ENCODE measurements around the gene XPC.

- TF ChIP-seq POLR2AphosphoS5 (IDR thresholded peaks at IDR 0.05; ENCODE audit: low read depth, low read length) = no peak
- TF ChIP-seq CTCF (IDR thresholded peaks at IDR 0.05) = no peak
Measured at GRCh38 chr3:14147066-14147435, 31.4 kb downstream of the XPC start.
